GM20000 (cell line): ENCODE data around the gene CRYBG2.

Experiments
- DNase-seq: peaks from one replicate; pipeline ENCODE4 v3.0.0; 2012; ENCODE audit warnings: low spot score
- CTCF ChIP-seq: IDR thresholded peaks from 2 replicates; pipeline ENCODE4 v1.5.1; 2012; ENCODE audit warnings: mild to moderate bottlenecking, control low read depth; ENCODE audit errors: extremely low read depth, missing control alignments

The CRYBG2 gene

DNA sequence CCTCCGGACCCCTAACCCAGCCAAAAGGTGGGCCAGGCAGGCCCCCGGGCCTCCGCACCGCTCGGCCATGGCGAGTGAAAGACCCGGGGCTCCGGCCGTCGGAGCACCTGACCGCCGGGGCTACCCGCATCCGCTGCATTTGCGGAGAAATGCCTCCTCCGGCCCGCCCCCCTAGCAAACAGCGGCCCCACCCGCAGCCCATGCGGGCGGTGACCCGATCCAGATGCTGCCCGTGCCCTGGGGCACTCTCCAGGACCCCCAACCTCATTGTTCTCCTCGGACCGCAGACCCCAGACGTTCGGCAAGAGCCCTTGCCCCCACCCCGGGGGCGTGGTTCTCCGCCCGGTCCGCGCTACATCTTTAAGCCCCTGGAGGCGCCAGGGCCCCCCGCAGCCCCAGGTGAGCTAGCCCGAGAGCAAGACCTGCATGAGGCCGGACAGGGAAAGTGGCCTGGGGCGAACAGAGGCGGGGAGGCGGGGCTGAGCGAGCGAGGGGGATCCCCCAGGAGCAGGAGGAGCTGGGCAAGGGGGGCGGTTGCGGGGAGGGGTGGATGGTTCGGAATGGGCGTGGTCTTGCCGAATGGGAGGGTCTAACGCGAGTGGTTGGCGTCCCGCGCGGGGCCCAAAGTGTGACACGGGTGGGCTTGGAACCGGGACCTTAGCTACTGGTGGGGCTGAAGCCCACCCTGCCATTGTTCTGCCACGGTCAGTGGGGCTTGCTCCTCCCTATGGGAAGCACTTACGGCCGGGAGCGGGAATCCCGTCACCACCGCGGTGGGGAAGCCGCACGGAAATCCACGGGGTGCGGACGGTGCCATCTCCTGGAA, 6.3 kb upstream of the CRYBG2 start:
- DNase-seq = peak; percentile 71
- no peak for TF ChIP-seq CTCF

- no peak for TF ChIP-seq CTCF
These were observed 4.8 kb upstream of the CRYBG2 start for GRCh38 chr1:26358411-26359384.

GRCh38 chr1:26357121-26357602, 3.2 kb upstream of the CRYBG2 start:
- no peak for DNase-seq
- no peak for TF ChIP-seq CTCF

More at GRCh38 chr1:26358411-26359384, 4.8 kb upstream of the CRYBG2 start:
- no peak for DNase-seq

GRCh38 chr1:26356106-26356505, 2.2 kb upstream of the CRYBG2 start:
- DNase-seq = no peak
- TF ChIP-seq CTCF = no peak

GRCh38 chr1:26354972-26355371, 1.0 kb upstream of the CRYBG2 start:
- no peak for DNase-seq
- no peak for TF ChIP-seq CTCF

DNA sequence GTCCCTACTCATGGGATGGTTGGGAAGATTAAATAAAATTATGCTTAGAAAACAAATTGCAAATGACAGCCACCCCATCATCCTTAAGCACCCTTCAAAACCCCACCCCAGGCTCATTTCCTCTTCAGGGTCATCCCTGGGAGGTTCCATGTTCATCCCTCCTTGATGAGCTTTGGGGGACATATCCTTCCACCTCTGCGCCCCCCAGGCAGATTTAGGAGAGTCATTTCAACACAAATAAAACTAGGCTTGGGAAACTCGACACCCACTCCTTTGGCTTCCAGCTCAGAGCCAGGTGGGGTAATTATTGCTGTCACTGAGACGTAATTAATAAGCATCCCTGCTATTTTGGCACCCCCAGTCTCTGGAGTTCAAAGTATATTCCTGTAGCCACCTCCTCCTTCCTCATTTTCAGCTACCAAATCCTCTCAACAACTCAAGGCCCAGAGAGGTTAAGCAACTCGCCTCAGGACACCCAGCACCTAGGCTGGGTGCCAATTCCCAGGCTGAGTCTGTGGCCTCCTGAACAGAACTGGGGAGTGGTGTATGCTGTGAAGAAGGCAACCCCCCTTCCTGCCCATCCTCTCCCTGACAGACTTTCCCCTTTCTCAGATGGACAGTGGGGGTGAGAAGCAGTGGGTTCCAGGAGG, 595 bp downstream of the CRYBG2 start:
- TF ChIP-seq CTCF = no peak
- DNase-seq = no peak

DNA sequence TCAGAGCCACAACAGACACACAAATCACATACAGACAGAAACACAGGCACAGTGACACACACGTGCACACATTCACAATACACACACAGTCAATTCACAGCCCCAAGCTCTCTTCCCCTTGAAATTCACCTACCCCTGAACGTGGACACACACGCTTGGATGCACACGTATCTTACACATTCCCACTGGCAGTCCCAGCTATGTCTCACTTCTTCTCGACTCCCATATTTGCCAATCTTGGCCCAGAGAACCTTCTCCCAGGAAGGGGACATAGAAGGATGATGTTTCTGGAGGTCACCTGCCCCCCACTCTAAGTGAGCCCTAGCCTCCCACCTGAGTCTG, 1.6 kb downstream of the CRYBG2 start:
- no peak for DNase-seq
- TF ChIP-seq CTCF = no peak
